Astrocyte (in vitro differentiated cells and primary cell): ENCODE data around the gene LTBP3. TPM values are rescaled to one million over a fixed set of nuclear protein-coding genes. Genes with fewer than 3 reads are reported as not detected.

Experiments
- DNase-seq: peaks from one replicate; pipeline ENCODE4 v3.0.0-alpha.2; 2010; ENCODE audit warnings: low read depth
- FAIRE-seq: peaks from 2 replicates; lab custom pipeline; 2011; peaks lifted over from hg19 to GRCh38; lab: Jason Lieb, UNC
- H2AFZ ChIP-seq: 2 replicates; pipeline ENCODE4 v1.6.0; 2012; ENCODE audit warnings: low read depth, low read length, inconsistent platforms
- H3K27ac ChIP-seq: 2 replicates; pipeline ENCODE4 v1.5.1; 2011; ENCODE audit warnings: low read depth, low read length, inconsistent platforms
- H3K27me3 ChIP-seq: 2 replicates; pipeline ENCODE4 v1.6.0; 2011; ENCODE audit warnings: low read length, inconsistent platforms; ENCODE audit not compliant: insufficient read depth
- H3K36me3 ChIP-seq: 2 replicates; pipeline ENCODE4 v1.5.1; 2011; ENCODE audit warnings: low read length, inconsistent platforms; ENCODE audit not compliant: insufficient read depth
- H3K4me1 ChIP-seq: 2 replicates; pipeline ENCODE4 v1.5.1; 2011; ENCODE audit warnings: low read length, inconsistent platforms; ENCODE audit not compliant: insufficient read depth
- H3K4me2 ChIP-seq: 2 replicates; pipeline ENCODE4 v1.6.0; 2012; ENCODE audit warnings: low read length, inconsistent platforms
- H3K4me3 ChIP-seq: 2 replicates; pipeline ENCODE4 v1.5.1; 2011; ENCODE audit warnings: low read depth, mild to moderate bottlenecking, low read length, inconsistent platforms; ENCODE audit not compliant: insufficient read depth
- H3K79me2 ChIP-seq: 2 replicates; pipeline ENCODE4 v1.6.0; 2012; ENCODE audit warnings: mild to moderate bottlenecking, low read length, inconsistent platforms; ENCODE audit not compliant: insufficient read depth
- H3K9ac ChIP-seq: 2 replicates; pipeline ENCODE4 v1.6.0; 2012; ENCODE audit warnings: mild to moderate bottlenecking, low read length, inconsistent platforms
- H3K9me3 ChIP-seq: 2 replicates; pipeline ENCODE4 v1.5.1; 2012; ENCODE audit warnings: low read depth, mild to moderate bottlenecking, low read length, inconsistent platforms; ENCODE audit not compliant: insufficient read depth
- H4K20me1 ChIP-seq: 2 replicates; pipeline ENCODE4 v1.6.0; 2012; ENCODE audit warnings: low read length, inconsistent platforms; ENCODE audit not compliant: insufficient read depth
- H3K27ac Mint-ChIP-seq: one replicate; pipeline ENCODE4 v1.8.0; 2021; ENCODE audit warnings: mild to moderate bottlenecking, mixed read lengths; ENCODE audit not compliant: unreplicated experiment
- H3K27me3 Mint-ChIP-seq: one replicate; pipeline ENCODE4 v1.8.0; 2021; ENCODE audit warnings: low read depth, mixed read lengths; ENCODE audit not compliant: unreplicated experiment
- H3K36me3 Mint-ChIP-seq: one replicate; pipeline ENCODE4 v1.8.0; 2021; ENCODE audit warnings: low read depth, mixed read lengths; ENCODE audit not compliant: unreplicated experiment
- H3K4me1 Mint-ChIP-seq: one replicate; pipeline ENCODE4 v1.8.0; 2021; ENCODE audit warnings: low read depth, mixed read lengths; ENCODE audit not compliant: unreplicated experiment
- H3K4me3 Mint-ChIP-seq: one replicate; pipeline ENCODE4 v1.8.0; 2021; ENCODE audit warnings: mild to moderate bottlenecking, moderate library complexity, mixed read lengths; ENCODE audit not compliant: unreplicated experiment
- H3K9me3 Mint-ChIP-seq: one replicate; pipeline ENCODE4 v1.8.0; 2021; ENCODE audit warnings: mild to moderate bottlenecking, mixed read lengths; ENCODE audit not compliant: unreplicated experiment
- EZH2 ChIP-seq: IDR thresholded peaks from 2 replicates; pipeline ENCODE4 v1.6.1; 2012; ENCODE audit warnings: mild to moderate bottlenecking, low read length, inconsistent platforms; ENCODE audit not compliant: insufficient read depth
- total RNA-seq: library from RNA; stranded (reverse); gene quantifications from 2 replicates; pipeline ENCODE4 v1.2.1, GENCODE V29; 2021
- TF ChIP-seq, protein P1 (sequence below): IDR thresholded peaks from 2 replicates; pipeline ENCODE4 v1.5.1; 2011; ENCODE audit warnings: low read depth, mild to moderate bottlenecking, inconsistent platforms, low read length, moderate library complexity; ENCODE audit not compliant: insufficient read depth

LTBP3 gene
- total RNA-seq, 1 donor from 2014 or later = 33.2 TPM

DNA sequence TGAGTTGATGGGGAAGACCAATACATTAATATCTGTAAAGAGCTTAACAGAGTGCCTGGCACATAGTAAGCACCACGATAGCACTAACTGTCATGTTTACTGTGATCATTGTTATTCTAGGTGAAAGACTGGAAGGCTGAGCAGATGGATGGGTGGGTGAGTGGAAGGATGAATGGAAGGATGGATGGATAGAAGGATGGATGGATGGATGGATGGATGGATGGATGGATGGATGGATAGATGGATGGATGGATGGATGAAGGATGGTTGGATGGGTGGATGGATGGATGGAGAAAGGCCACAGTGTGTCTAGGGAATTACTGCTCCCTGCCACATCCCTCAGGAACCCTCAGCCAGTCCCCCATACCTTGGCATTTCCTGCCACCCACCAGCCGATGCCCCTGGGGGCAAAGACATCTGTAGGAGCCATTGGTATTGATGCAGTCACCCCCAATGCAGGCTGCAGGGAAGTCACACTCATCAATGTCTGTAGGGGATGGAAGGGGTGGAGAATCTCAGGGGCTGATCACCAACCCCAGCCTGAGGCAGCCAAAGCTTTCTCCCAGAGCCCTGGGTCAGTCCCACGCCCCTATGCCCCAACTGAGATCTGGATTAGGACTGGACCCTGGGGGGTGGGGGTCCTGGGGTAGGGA lies 15.3 kb downstream of the LTBP3 start:
- H3K9ac ChIP-seq = no peak overlapping the region
- no peak overlapping the region for H3K4me3 ChIP-seq
- H3K4me1 Mint-ChIP-seq = peaks cover 4% of the 10 kb centered on the region
- no peaks in the 10 kb centered on the region for H3K79me2 ChIP-seq
- no peak overlapping the region for H3K4me2 ChIP-seq
- peaks cover 70% of the 10 kb centered on the region for H4K20me1 ChIP-seq
- no peak overlapping the region for H3K27ac Mint-ChIP-seq
- no peak overlapping the region for H3K27ac ChIP-seq
- H3K9me3 ChIP-seq = no peaks in the 10 kb centered on the region
- no peak for DNase-seq
- no peaks in the 10 kb centered on the region for H3K27me3 ChIP-seq
- no peak overlapping the region for H2AFZ ChIP-seq
- FAIRE-seq = no peak
- peaks cover 8% of the 10 kb centered on the region for H3K4me1 ChIP-seq
- no peak overlapping the region for H3K4me3 Mint-ChIP-seq
- peaks cover 4% of the 10 kb centered on the region for H3K9me3 Mint-ChIP-seq
- TF ChIP-seq EZH2 = no peak
- TF ChIP-seq, protein P1, sequence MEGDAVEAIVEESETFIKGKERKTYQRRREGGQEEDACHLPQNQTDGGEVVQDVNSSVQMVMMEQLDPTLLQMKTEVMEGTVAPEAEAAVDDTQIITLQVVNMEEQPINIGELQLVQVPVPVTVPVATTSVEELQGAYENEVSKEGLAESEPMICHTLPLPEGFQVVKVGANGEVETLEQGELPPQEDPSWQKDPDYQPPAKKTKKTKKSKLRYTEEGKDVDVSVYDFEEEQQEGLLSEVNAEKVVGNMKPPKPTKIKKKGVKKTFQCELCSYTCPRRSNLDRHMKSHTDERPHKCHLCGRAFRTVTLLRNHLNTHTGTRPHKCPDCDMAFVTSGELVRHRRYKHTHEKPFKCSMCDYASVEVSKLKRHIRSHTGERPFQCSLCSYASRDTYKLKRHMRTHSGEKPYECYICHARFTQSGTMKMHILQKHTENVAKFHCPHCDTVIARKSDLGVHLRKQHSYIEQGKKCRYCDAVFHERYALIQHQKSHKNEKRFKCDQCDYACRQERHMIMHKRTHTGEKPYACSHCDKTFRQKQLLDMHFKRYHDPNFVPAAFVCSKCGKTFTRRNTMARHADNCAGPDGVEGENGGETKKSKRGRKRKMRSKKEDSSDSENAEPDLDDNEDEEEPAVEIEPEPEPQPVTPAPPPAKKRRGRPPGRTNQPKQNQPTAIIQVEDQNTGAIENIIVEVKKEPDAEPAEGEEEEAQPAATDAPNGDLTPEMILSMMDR = no peak
- H3K36me3 Mint-ChIP-seq = peaks cover 12% of the 10 kb centered on the region
- peaks cover 25% of the 10 kb centered on the region for H3K27me3 Mint-ChIP-seq
- peaks cover 9% of the 10 kb centered on the region for H3K36me3 ChIP-seq

DNA sequence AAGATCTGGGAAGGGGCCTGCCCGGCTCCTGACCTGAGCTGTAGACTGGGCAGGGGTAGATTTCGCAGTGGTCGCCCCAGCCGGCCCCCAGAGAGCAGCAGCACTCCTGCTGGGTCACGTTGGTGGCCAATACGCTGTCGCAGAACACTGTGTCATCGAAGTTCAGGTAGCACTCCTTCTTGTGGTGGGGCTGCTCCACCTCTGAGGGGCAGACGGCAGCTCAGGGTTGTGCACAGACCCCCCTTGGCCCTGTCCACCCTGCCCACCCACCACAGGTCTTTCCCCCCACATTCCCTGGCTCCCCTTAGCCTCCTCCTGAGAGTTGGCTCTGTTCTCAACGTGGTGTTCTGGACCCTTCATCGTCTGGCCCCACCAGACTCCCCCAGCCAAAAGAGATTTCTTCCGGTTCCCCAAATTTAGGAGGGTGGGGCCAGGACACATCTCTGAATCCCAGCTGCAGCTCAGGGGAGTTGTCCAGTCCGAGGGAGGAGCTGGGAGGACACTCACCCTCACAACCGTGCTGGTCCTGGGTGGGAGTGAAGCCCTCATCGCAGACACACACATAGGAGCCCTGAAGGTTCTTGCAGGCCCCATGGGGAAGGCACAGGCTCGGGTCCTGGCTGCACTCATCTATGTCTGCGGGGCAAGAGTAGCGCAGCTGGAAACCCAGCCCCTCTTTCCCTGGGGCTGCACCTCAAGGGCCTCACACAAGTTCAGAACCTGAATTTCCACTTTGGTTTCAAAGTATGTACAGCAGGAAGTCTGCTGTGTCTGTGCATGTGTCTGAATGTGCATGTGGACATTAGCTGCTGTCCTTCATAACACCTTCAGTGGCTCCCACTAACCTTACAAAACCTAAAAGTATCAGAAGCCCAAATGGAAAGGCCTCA lies 16.8 kb downstream of the LTBP3 start:
- peaks cover 4% of the 10 kb centered on the region for H3K9me3 Mint-ChIP-seq
- H3K27me3 Mint-ChIP-seq = peaks cover 25% of the 10 kb centered on the region
- Histone ChIP-seq H3K79me2 (no peaks in the 10 kb centered on the region), H4K20me1 (peaks cover 76% of the 10 kb centered on the region), H3K9me3 (no peaks in the 10 kb centered on the region), H3K36me3 (peaks cover 11% of the 10 kb centered on the region), H3K27ac (no peak overlapping the region), H3K4me2 (peak overlapping the region; percentile 91), H2AFZ (no peak overlapping the region), H3K4me3 (no peak overlapping the region), H3K27me3 (no peaks in the 10 kb centered on the region), H3K9ac (peak overlapping the region; percentile 49), H3K4me1 (peaks cover 8% of the 10 kb centered on the region)
- peak overlapping the region; percentile 79 for H3K4me3 Mint-ChIP-seq
- no peak for DNase-seq
- TF ChIP-seq, protein P1 = no peak
- no peak for TF ChIP-seq EZH2
- no peak for FAIRE-seq
- peaks cover 4% of the 10 kb centered on the region for H3K4me1 Mint-ChIP-seq
- H3K27ac Mint-ChIP-seq = peak overlapping the region; percentile 47
- peaks cover 15% of the 10 kb centered on the region for H3K36me3 Mint-ChIP-seq
